ENCODE results near the gene TESMIN.

Gene TESMIN

GRCh38 chr11:68661697-68662603, 89.4 kb downstream of the TESMIN start:
- ChIA-PET CTCF (no interaction called here), POLR2A (ENCODE audit: low non-redundant PET) (no interaction called here)
- no peak overlapping the region for H3K27ac ChIP-seq
- no peak for DNase-seq (ENCODE audit: low spot score)
- TF ChIP-seq, protein P1, sequence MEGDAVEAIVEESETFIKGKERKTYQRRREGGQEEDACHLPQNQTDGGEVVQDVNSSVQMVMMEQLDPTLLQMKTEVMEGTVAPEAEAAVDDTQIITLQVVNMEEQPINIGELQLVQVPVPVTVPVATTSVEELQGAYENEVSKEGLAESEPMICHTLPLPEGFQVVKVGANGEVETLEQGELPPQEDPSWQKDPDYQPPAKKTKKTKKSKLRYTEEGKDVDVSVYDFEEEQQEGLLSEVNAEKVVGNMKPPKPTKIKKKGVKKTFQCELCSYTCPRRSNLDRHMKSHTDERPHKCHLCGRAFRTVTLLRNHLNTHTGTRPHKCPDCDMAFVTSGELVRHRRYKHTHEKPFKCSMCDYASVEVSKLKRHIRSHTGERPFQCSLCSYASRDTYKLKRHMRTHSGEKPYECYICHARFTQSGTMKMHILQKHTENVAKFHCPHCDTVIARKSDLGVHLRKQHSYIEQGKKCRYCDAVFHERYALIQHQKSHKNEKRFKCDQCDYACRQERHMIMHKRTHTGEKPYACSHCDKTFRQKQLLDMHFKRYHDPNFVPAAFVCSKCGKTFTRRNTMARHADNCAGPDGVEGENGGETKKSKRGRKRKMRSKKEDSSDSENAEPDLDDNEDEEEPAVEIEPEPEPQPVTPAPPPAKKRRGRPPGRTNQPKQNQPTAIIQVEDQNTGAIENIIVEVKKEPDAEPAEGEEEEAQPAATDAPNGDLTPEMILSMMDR (conservative IDR thresholded peaks at IDR 0.05; ENCODE audit: low read depth) = no peak

- TF ChIP-seq, protein P1 (conservative IDR thresholded peaks at IDR 0.05; ENCODE audit: low read depth) = no peak
- DNase-seq (ENCODE audit: low spot score) = no peak
- no peak overlapping the region for H3K27ac ChIP-seq
- ChIA-PET POLR2A (ENCODE audit: low non-redundant PET) (no interaction called here), CTCF (no interaction called here)
Measured at GRCh38 chr11:68661014-68661413, 90.3 kb downstream of the TESMIN start.

GRCh38 chr11:68660066-68660810, 91.1 kb downstream of the TESMIN start:
- CTCF ChIA-PET = no interaction called here
- H3K27ac ChIP-seq = no peak overlapping the region
- POLR2A ChIA-PET (ENCODE audit: low non-redundant PET) = no interaction called here
- TF ChIP-seq, protein P1 (conservative IDR thresholded peaks at IDR 0.05; ENCODE audit: low read depth) = no peak
- DNase-seq (ENCODE audit: low spot score) = no peak

DNA sequence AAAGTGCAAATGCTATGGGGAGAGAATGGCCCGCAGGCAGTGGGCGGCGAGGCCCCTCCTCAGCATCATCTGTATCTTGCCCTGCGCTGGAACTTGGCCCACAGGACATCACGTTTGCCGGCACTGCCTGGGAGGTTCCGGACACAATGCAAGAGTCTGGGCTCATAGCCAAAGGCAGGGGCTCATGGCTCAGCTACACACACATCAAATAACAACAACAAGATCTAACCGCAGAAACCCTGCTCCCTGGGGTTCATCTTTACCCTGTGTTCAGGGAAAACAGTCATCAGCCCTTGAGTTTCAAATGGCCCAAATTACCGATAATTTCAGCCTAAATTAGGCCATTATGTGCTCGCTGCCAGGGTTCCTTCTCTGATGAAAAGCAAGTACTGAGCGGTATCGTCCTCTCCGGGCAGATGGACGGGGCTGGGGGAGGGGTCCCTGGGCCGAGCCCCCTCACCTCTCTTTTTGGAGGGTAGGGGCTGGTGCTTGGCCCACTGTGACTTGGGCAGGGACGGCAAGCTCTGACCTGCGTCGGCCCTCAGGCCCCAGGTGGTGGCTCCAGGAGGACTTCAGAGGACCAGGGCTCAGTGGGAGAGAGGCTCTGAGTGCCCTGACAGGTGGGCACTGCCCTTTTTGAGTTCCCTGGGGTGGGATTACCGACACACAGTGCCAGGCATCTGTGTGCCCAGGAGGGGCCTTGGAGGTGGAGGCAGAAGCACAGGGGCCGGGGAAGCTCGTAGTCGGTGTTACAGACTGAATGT, 92.0 kb downstream of the TESMIN start:
- ChIA-PET CTCF (interaction anchor here (0.7 kb wide), 1 partner anchor 13 kb away, joined by 3 read pairs; no protein-coding TSS in a partner anchor), POLR2A (ENCODE audit: low non-redundant PET) (no interaction called here)
- no peak overlapping the region for H3K27ac ChIP-seq
- TF ChIP-seq, protein P1 (conservative IDR thresholded peaks at IDR 0.05; ENCODE audit: low read depth) = no peak
- peak; percentile 72 for DNase-seq (ENCODE audit: low spot score)

DNA sequence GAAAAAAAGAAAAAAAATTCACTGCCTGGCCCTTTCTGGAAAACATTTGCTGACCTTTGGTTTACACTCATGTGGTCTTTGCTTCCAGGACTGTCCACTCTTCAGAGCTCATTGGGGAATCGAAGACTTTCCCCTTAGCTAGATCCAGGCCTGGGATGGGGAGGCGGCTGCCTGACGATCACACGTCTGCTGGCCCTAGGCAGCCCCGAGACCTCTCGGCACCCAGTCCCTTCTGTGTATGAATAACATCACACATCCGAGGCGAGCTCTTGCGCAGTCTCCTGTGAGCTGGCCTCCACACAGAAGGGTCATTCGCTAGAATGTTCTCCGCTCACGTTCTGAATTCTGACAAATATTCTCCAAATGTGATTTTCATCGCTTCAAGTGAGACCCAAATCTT, 92.7 kb downstream of the TESMIN start:
- ChIA-PET POLR2A (ENCODE audit: low non-redundant PET) (no interaction called here), CTCF (interaction anchor here (0.7 kb wide), 1 partner anchor 13 kb away, joined by 3 read pairs; no protein-coding TSS in a partner anchor)
- TF ChIP-seq, protein P1 (conservative IDR thresholded peaks at IDR 0.05; ENCODE audit: low read depth) = no peak
- H3K27ac ChIP-seq = no peak overlapping the region
- DNase-seq (ENCODE audit: low spot score) = no peak

DNA sequence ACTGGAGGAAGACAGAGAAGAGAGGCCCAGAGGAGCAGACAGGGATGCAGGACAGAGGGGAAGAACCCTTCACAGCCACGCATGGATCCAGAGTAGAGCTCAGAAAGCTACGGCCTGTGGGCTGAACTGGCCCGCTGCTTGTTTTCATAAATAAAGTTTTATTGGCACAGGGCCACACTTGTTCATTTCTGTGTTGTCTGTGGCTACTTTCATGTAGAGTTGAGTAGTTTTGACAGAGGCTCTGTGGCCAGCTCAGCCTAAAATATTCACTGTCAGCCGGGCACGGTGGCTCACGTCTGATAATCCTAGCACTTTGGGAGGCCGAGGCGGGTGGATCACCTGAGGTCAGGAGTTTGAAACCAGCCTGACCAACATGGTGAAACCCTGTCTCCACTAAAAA, 93.2 kb downstream of the TESMIN start:
- POLR2A ChIA-PET (ENCODE audit: low non-redundant PET) = no interaction called here
- DNase-seq (ENCODE audit: low spot score) = no peak
- H3K27ac ChIP-seq = no peak overlapping the region
- TF ChIP-seq, protein P1 (conservative IDR thresholded peaks at IDR 0.05; ENCODE audit: low read depth) = no peak
- CTCF ChIA-PET = interaction anchor here (0.7 kb wide), 1 partner anchor 635 kb away, joined by 3 read pairs; no protein-coding TSS in a partner anchor

Data from RWPE1 (cell line).